KMS-11 (cell line): Measurements from ENCODE around the gene MTX3.

Source experiments
- H2AFZ ChIP-seq: fragments of 200-600 bp; sonication (generic); 2 replicates; pipeline ENCODE4 v1.6.1; 2016; ENCODE audit warnings: antibody characterized with exemption, mixed run types, low read depth
- H3K27ac ChIP-seq: fragments of 200-600 bp; sonication (generic); 2 replicates; pipeline ENCODE4 v1.6.1; 2016; ENCODE audit warnings: mild to moderate bottlenecking, mixed run types
- H3K27me3 ChIP-seq: fragments of 200-600 bp; sonication (generic); 2 replicates; pipeline ENCODE4 v1.6.1; 2017; ENCODE audit warnings: mild to moderate bottlenecking, low read depth, mixed run types, moderate library complexity; ENCODE audit not compliant: insufficient read depth
- H3K36me3 ChIP-seq: fragments of 200-600 bp; sonication (generic); 2 replicates; pipeline ENCODE4 v1.6.1; 2017; ENCODE audit warnings: mild to moderate bottlenecking, mixed run types; ENCODE audit not compliant: insufficient read depth
- H3K4me1 ChIP-seq: fragments of 200-600 bp; sonication (generic); 2 replicates; pipeline ENCODE4 v1.6.1; 2016; ENCODE audit warnings: mild to moderate bottlenecking, low read depth, mixed run types; ENCODE audit not compliant: poor library complexity, severe bottlenecking
- H3K4me2 ChIP-seq: fragments of 200-600 bp; sonication (generic); 2 replicates; pipeline ENCODE4 v1.7.0; 2016; ENCODE audit warnings: mild to moderate bottlenecking, mixed run types
- H3K4me3 ChIP-seq: fragments of 200-600 bp; sonication (generic); IDR thresholded peaks from 2 replicates; pipeline ENCODE4 v1.6.1; 2017; ENCODE audit warnings: low read depth, low read length, mixed read lengths; ENCODE audit not compliant: insufficient read depth
- H3K79me2 ChIP-seq: fragments of 200-600 bp; sonication (generic); 2 replicates; pipeline ENCODE4 v1.6.1; 2016; ENCODE audit warnings: low read depth, mixed run types; ENCODE audit not compliant: insufficient read depth
- H3K9ac ChIP-seq: fragments of 200-600 bp; sonication (generic); 2 replicates; pipeline ENCODE4 v1.6.1; 2016; ENCODE audit warnings: mild to moderate bottlenecking, mixed run types
- H4K20me1 ChIP-seq: fragments of 200-600 bp; sonication (generic); 2 replicates; pipeline ENCODE4 v1.6.1; 2016; ENCODE audit warnings: mild to moderate bottlenecking, mixed run types; ENCODE audit not compliant: insufficient read depth
- CTCF ChIP-seq: fragments of 200-600 bp; sonication (generic); conservative IDR thresholded peaks from 2 replicates; pipeline ENCODE4 v1.6.1; 2017; ENCODE audit warnings: low read depth, mild to moderate bottlenecking, antibody characterized with exemption, low read length, moderate library complexity, mixed read lengths

The MTX3 gene

DNA sequence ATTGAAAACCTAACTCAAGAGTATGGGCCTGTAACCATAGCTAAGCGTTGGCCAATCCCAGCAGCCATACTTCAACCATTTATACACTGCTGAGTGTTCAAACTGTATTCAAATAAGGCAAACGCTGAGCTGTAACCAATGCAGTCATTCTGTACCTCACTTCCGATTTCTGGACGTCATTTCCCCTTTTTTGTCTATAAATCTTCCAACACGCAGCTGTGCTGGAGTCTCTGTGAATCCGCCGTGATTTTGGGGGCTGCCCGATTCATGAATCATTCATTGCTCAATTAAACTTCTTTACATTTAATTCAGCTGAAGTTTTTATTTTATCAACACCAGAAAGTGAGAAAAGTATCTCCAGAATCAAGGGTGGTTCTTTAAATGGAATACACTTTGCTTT is 31.7 kb downstream of the MTX3 start:
- H3K4me3 ChIP-seq = no peak overlapping the region
- no peak overlapping the region for H3K9ac ChIP-seq
- no peaks in the 10 kb centered on the region for H3K27me3 ChIP-seq
- no peaks in the 10 kb centered on the region for H3K4me1 ChIP-seq
- H3K36me3 ChIP-seq = no peaks in the 10 kb centered on the region
- no peak for TF ChIP-seq CTCF
- H2AFZ ChIP-seq = no peak overlapping the region
- H3K79me2 ChIP-seq = no peaks in the 10 kb centered on the region
- H3K4me2 ChIP-seq = no peak overlapping the region
- H3K27ac ChIP-seq = no peak overlapping the region
- no peaks in the 10 kb centered on the region for H4K20me1 ChIP-seq

GRCh38 chr5:79955941-79956670 is 35.0 kb downstream of the MTX3 start:
- TF ChIP-seq CTCF = no peak
- Histone ChIP-seq H2AFZ (no peak overlapping the region), H3K4me1 (no peaks in the 10 kb centered on the region), H3K9ac (no peak overlapping the region), H3K4me2 (no peak overlapping the region), H3K27ac (no peak overlapping the region), H4K20me1 (no peaks in the 10 kb centered on the region), H3K4me3 (no peak overlapping the region), H3K79me2 (no peaks in the 10 kb centered on the region), H3K27me3 (no peaks in the 10 kb centered on the region), H3K36me3 (no peaks in the 10 kb centered on the region)

DNA sequence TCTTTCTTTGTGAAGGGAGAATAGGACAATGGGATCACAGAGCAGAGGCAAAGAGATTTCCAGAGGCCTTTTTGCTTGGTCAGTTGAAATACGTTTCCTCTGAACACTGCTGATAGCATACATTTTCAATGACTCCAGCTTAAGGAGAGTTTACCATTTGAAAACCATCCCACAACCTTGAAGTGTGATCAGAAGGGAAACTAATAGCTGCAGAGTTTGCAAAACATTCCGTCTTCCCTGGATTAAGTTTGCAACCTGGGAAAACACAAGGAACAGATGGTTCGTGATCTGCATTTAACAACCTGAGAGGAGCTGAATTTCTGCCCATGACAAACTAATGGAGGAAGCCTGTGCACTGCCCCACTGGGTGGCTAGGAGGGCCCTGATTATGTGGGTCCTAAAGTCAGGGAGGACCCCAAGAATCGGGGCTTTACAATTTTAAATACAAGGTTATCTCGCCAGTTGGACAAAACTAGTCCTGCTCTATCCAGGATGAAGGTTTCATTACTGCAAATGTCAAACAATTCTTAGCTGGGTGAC is 35.6 kb downstream of the MTX3 start:
- Histone ChIP-seq H3K36me3 (no peaks in the 10 kb centered on the region), H3K4me3 (no peak overlapping the region), H3K27me3 (no peaks in the 10 kb centered on the region), H3K9ac (no peak overlapping the region), H3K79me2 (no peaks in the 10 kb centered on the region), H4K20me1 (no peaks in the 10 kb centered on the region), H2AFZ (no peak overlapping the region), H3K27ac (no peak overlapping the region), H3K4me2 (no peak overlapping the region), H3K4me1 (no peaks in the 10 kb centered on the region)
- no peak for TF ChIP-seq CTCF

DNA sequence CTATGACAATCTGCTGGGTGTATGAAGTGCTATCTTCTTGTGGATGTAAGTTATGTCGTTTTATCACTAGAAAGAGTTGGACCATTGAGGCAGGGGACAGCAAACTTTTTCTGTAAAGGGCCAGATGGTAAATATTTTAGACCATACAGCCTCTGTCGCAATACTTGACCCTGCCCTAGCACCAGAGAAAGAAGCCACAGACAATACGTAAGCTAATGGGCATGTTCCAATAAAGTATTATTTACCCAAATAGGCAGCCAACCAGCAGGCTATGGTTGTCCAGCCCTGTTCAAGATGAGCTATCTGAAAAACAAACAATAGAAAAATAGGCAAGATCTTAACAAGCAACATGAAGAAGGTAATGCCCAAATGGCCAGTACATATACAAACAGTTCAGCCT is 36.4 kb downstream of the MTX3 start:
- Histone ChIP-seq H3K4me2 (no peak overlapping the region), H3K36me3 (no peaks in the 10 kb centered on the region), H4K20me1 (no peaks in the 10 kb centered on the region), H3K4me3 (no peak overlapping the region), H3K27me3 (no peaks in the 10 kb centered on the region), H3K27ac (no peak overlapping the region), H3K9ac (no peak overlapping the region), H3K79me2 (no peaks in the 10 kb centered on the region), H2AFZ (no peak overlapping the region), H3K4me1 (no peaks in the 10 kb centered on the region)
- no peak for TF ChIP-seq CTCF
